DND-41 (cell line): Measurements from ENCODE around the gene DOCK8.

Source experiments
- CTCF ChIP-seq: IDR thresholded peaks from 2 replicates; pipeline ENCODE4 v1.5.1; 2012; ENCODE audit warnings: borderline replicate concordance, low read length, moderate library complexity, mild to moderate bottlenecking; ENCODE audit not compliant: poor library complexity, severe bottlenecking; ENCODE audit errors: extremely low read depth
- EZH2 ChIP-seq: IDR thresholded peaks from 3 replicates; pipeline ENCODE4 v1.6.1; 2012; ENCODE audit warnings: borderline replicate concordance, low read depth, mild to moderate bottlenecking, moderate library complexity, low read length, inconsistent platforms; ENCODE audit not compliant: severe bottlenecking

- no peak for TF ChIP-seq CTCF
- TF ChIP-seq EZH2, result no peak
Measured at GRCh38 chr9:318646-319045, 104.0 kb downstream of the DOCK8 start.
